ENCODE data around the gene METTL17. TPM values are rescaled to one million over a fixed set of nuclear protein-coding genes. Genes with fewer than 3 reads are reported as not detected.

The METTL17 gene
- total and polyA plus RNA-seq, 2 of the 13 experiments (the other 11 are each of a cell fraction or from before 2014, with no cell fraction given): 122 to 199 TPM

GRCh38 chr14:21024585-21025370, 35.0 kb downstream of the METTL17 start, which contains the start of gene NDRG2 (continued):
- TF ChIP-seq ZNF784 (CRISPR knock-in tag; IDR thresholded peaks at IDR 0.05; ENCODE audit: borderline replicate concordance) (0 out of 2 replicates have a peak, but pooled peaks have one; percentile 17), MED8 (CRISPR knock-in tag; IDR thresholded peaks at IDR 0.05; ENCODE audit: insufficient replicate concordance) (peak; percentile 54), ZFP36L2 (CRISPR knock-in tag; IDR thresholded peaks at IDR 0.05) (no peak), AKAP8 (CRISPR knock-in tag; IDR thresholded peaks at IDR 0.05) (0 out of 2 replicates have a peak, but pooled peaks have one; percentile 24), IKZF1 (IDR thresholded peaks at IDR 0.05) (no peak), POLR2AphosphoS2 (IDR thresholded peaks at IDR 0.05; ENCODE audit: low read depth, low read length) (no peak), MNT (IDR thresholded peaks at IDR 0.05) (no peak), GZF1 (CRISPR knock-in tag; IDR thresholded peaks at IDR 0.05) (no peak), TCF12 (IDR thresholded peaks at IDR 0.05) (no peak), TCF12 (CRISPR knock-in tag; IDR thresholded peaks at IDR 0.05) (peak; percentile 81), SALL2 (CRISPR knock-in tag; IDR thresholded peaks at IDR 0.05) (peak; percentile 71), ZNF136 (CRISPR knock-in tag; IDR thresholded peaks at IDR 0.05; ENCODE audit: low read depth) (no peak), MLX (CRISPR knock-in tag; IDR thresholded peaks at IDR 0.05) (peak; percentile 30; the same call in 1 of the 2 replicates), ZFP1 (CRISPR knock-in tag; IDR thresholded peaks at IDR 0.05) (no peak), TARDBP (CRISPR knock-in tag; IDR thresholded peaks at IDR 0.05) (peak; percentile 71; the same call in 1 of the 2 replicates), ZKSCAN5 (CRISPR knock-in tag; IDR thresholded peaks at IDR 0.05) (no peak), ETV5 (CRISPR knock-in tag; IDR thresholded peaks at IDR 0.05; ENCODE audit: borderline replicate concordance) (peak; percentile 49; the same call in 1 of the 2 replicates), SRY (CRISPR knock-in tag; IDR thresholded peaks at IDR 0.05) (peak; percentile 72; the same call in 1 of the 2 replicates), ZNF678 (CRISPR knock-in tag; IDR thresholded peaks at IDR 0.05) (no peak), MAFK (conservative IDR thresholded peaks at IDR 0.05 in 1 of 2, IDR thresholded peaks at IDR 0.05 in 1 of 2; ENCODE audit: low read length in 2 of 2) (no peak), ZNF350 (CRISPR knock-in tag; IDR thresholded peaks at IDR 0.05; ENCODE audit: borderline replicate concordance, low read depth) (0 out of 2 replicates have a peak, but pooled peaks have one; percentile 14), ZMAT3 (CRISPR knock-in tag; conservative IDR thresholded peaks at IDR 0.05) (peak; percentile 94), ARNT2 (CRISPR knock-in tag; IDR thresholded peaks at IDR 0.05; ENCODE audit: low read depth) (peak; percentile 89), ZNF580 (CRISPR knock-in tag; IDR thresholded peaks at IDR 0.05; ENCODE audit: borderline replicate concordance, low read depth) (peak; percentile 81), ZNF598 (CRISPR knock-in tag; IDR thresholded peaks at IDR 0.05; ENCODE audit: borderline replicate concordance) (no peak), ETV6 (CRISPR knock-in tag; conservative IDR thresholded peaks at IDR 0.05) (peak; percentile 14; the same call in 1 of the 2 replicates), CAMTA2 (CRISPR knock-in tag; IDR thresholded peaks at IDR 0.05; ENCODE audit: borderline replicate concordance) (peak; percentile 20; the same call in 1 of the 2 replicates), ZNF274 (CRISPR knock-in tag; IDR thresholded peaks at IDR 0.05) (0 out of 2 replicates have a peak, but pooled peaks have one; percentile 16), ZNF549 (CRISPR knock-in tag; IDR thresholded peaks at IDR 0.05) (no peak), CEBPG (CRISPR knock-in tag; IDR thresholded peaks at IDR 0.05) (no peak)

Measured in HepG2 (cell line).